ENCODE measurements around the gene MATN3.

DNA sequence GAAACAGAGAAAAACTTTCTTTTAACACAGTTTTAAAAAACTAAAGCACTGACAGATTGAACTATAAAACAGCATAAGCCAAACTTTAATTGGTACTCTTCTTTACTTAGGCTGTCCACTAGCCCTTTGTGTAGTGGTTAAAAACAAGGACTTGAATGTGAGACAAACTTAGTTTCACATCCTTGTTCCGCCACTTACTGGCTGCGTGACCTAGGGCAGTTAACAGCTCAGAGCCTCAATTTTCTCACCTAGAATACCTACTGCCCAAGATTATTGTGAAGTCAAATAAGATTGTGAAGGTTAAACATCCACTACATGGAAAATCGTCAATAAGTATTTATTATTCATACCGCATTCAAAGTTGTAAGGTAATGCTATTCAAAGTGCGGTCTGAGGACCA, 24.5 kb downstream of the MATN3 start:
- TF ChIP-seq CTCF (IDR thresholded peaks at IDR 0.05), result no peak
- TF ChIP-seq POLR2A (IDR thresholded peaks at IDR 0.05), result no peak

Data from testis (tissue), 2 donors.